Globus pallidus (tissue), 1 donor: ENCODE measurements around the gene DOCK11.
"Not testable (repeated sequence)": the region's sequence is repeated elsewhere in the genome, so short reads cannot be mapped to it uniquely, and the experiment has no call there.

Source experiments
- DNase-seq: peaks from one replicate; pipeline ENCODE4 v3.0.0-alpha.2; 2015; ENCODE audit warnings: low spot score

The DOCK11 gene

GRCh38 chrX:118698516-118699170, 203.0 kb downstream of the DOCK11 start:
- peak; percentile 15 for DNase-seq

- no peak for DNase-seq
Observed at GRCh38 chrX:118702741-118703140, 207.1 kb downstream of the DOCK11 start.

DNA sequence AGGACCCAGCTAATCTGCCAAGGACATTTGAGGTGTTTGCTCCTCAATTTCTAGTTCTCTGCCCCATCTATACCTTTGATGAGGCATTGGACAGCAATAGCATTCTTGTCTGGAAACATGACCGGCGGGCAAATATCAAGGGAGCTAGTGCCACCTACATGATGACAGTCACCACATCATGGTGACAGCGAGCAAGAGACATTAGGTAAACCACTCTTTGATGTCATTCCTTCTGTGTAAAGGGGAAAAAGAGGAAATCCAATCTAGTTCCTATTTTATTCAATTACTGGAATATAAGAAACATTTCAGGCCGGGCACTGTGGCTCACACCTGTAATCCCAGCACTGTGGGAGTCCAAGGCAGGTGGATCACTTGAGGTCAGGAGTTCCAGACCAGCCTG, 211.1 kb downstream of the DOCK11 start:
- DNase-seq: no peak

DNA sequence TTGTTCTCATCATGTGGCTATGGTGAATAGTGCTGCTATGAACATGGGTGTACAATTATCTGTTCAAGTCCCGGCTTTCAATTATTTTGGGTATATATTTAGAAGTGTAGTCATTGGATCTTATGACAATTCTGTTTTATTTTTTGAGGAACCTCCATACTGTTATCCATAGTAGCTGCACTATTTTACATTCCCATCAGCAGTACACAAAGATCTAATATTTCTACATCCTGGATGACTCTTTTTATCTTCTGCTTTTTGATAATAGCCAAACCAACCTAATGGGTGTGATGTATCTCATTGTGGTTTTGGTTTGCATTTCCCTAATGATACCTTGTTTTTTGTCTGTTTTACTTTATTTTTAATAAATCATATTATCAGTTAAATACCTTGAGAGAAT, 218.9 kb downstream of the DOCK11 start:
- DNase-seq: no peak

DNA sequence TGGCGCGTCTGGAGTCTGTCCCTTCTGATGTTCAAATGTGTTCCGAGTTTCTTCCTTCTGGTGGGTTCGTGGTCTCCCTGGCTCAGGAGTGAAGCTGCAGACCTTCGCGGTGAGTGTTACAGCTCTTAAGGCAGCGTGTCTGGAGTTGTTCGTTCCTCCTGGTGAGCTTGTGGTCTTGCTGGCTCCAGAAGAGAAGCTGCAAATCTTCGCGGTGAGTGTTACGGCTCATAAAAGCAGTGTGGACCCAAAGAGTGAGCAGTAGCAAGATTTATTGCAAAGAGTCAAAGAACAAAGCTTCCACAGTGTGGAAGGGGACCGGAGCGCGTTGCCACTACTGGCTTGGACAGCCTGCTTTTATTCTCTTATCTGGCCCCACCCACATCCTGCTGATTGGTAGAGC, 220.3 kb downstream of the DOCK11 start:
- DNase-seq: not testable (repeated sequence)

GRCh38 chrX:118716833-118717232, 221.2 kb downstream of the DOCK11 start:
- not testable (repeated sequence) for DNase-seq

GRCh38 chrX:118717678-118718391, 222.2 kb downstream of the DOCK11 start:
- no peak for DNase-seq

DNA sequence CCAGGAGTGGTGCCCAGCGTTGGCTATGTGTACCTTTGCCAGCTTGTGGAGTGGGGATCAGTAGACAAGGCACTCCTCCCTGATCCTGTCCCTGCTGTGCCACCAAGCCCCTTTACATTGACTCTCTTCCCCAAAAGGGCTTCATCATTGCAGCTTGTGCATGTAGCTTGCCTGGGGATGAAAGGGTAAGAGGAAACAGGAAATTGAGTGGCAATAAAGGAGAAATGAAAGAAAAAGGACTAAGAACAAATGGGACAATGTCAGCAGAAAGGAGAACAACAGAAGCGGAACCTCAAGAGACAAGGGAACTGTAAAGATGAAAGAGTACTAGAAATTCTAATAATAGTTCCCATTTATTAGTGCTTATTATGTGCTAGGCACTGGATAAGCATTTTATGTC, 223.1 kb downstream of the DOCK11 start:
- DNase-seq: no peak

- no peak for DNase-seq
Observed at GRCh38 chrX:118720058-118720707, 224.6 kb downstream of the DOCK11 start.

DNA sequence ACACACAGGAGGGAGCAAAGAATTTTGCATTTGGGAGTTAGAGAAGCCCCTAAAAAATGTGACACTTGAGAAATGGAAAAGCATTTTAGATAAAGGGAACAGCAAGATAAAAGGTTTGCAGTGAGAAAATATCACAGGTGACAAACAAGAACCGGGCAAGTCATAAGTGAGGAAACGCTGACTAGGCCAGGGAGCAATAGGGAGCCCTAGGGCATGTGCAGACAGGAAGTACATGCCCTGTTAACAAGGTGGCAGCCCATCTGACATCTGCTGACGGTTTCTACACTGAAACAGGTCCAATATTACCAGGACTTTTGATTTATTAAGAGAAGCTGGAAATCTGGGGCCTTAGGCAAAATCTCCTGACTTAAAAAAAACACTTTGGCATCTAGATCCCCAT, 227.8 kb downstream of the DOCK11 start:
- DNase-seq: no peak

DNA sequence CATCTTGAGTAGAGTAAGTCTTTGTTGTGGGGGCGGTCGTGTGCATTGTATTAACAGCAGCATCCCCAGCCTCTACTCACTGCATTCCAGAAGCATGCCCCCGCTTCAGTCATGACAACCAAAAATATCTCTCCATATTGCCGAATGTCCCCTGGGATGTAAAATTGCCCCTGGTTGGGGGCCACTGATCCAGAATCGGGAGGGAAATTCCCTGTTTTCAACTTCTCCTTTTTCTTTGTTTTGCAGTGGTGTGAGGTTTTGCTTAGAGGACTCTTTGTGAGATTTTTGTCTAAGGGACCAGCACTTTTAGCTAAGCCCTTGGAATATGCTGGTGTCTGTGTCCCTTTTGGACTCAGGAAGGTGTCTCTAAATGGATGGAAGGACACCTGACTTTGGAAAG, 228.8 kb downstream of the DOCK11 start:
- no peak for DNase-seq

DNA sequence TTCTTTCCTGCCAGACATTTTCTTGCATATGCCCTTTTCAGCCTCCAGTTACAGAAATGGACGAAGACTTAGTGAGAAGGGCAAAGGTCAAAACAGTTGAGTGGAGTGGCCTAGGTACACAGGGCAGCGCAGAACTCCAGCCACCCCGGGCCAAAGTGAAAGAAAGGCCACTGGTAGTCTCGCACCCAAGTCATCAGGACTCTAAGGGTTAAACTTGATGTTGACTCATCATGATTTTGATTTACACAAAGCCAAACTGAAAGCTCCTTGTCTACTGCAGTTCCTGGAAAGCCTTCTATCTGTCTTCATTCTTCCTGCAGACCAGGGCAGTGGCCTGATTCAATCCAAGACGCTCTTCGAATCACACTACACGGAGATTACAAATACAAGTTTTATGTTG, 229.2 kb downstream of the DOCK11 start:
- DNase-seq: no peak

GRCh38 chrX:118726396-118726795, 230.8 kb downstream of the DOCK11 start:
- DNase-seq: no peak

DNA sequence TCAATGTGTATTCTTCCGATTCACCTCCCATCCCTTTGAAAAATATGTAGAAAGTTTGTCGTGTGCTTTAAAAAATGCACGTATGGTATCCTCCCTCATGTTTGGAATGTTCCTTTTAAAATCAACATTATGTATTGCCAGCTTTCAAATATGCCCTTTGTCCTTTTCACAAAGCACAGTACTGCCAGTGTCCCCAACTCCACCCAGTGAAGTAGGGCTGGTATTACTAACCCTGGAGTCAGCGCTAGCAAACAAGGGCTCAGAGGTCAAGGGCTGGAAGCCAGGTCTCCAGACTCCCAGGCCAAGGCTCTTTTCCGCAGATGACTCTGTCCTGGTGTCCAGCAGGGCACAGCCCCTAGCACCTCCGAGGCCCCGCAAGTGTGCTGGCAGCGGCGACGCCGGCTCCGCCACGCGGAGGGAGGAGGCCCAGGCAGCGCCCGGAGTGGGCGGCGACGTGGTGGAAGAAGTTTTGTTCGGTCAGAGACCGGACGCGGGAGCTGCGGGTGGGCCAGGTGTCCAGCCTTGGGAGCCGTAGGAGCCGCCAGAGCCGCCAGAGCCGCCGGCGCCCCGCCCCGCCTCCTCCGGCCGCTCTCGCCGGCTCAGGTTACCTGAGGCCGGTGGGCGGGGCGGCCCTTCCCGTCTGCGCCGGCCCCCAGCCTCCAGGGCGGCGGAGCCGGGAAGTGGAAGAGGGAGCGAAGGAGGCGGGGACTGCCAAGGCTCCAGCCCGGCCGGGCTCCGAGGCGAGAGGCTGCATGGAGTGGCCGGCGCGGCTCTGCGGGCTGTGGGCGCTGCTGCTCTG, 231.5 kb downstream of the DOCK11 start, which contains the start of gene IL13RA1:
IL13RA1 (plus strand) TSS at position 720 of the 799 bp plus-strand sequence; CDS start at position 753, 33 bp downstream.
- DNase-seq: no peak

DNA sequence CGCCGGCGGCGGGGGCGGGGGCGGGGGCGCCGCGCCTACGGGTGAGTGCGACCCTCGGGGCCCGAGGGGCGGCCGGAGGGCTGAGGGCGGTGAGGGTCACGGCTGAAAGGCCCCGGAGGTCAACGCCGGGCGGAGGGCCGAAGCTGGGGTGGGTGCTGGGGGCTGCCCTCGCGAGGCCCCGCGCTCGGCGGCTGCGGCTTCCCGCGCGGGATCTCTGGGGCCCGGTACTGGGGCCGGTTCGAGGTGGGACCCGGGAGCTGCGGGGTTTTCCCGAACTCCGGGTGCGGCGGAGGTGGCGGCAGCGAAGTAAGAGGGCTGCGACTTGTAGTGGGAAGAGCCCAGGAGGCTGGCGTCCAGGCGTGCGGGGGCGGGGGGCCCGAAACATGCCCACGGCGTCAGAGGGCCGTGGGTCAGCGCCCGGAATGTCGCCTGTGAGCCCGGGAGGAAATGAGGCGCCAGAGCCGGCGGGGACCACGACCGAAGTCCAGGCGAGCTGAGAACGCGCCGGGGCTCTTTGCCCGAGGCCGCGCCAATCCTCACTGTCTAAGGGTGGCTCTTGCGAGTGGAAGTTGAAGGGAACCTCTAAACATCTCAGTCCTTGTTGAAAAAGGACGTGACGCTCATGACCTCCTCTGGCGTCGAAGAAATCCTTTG, 232.2 kb downstream of the DOCK11 start:
- no peak for DNase-seq

- DNase-seq: no peak
Observed at GRCh38 chrX:118729042-118729652, 233.5 kb downstream of the DOCK11 start.

- DNase-seq: no peak
Observed at GRCh38 chrX:118730500-118731247, 235.1 kb downstream of the DOCK11 start.

- not testable (repeated sequence) for DNase-seq
Observed at GRCh38 chrX:118732551-118732950, 236.9 kb downstream of the DOCK11 start.

- no peak for DNase-seq
Observed at GRCh38 chrX:118734909-118735308, 239.3 kb downstream of the DOCK11 start.
